ENCODE measurements around the gene XAGE1B.
"Not testable (repeated sequence)": the region's sequence is repeated elsewhere in the genome, so short reads cannot be mapped to it uniquely, and the experiment has no call there.

The XAGE1B gene

GRCh38 chrX:52516987-52517325, at the start of gene XAGE1B:
Gene XAGE1B (minus strand): TSS chrX:52517063. CDS start chrX:52515527, 1,536 bp downstream.
- H3K27me3 ChIP-seq (ENCODE audit: control insufficient read depth, insufficient read depth, low read length); H3K9me3 ChIP-seq (ENCODE audit: control insufficient read depth, low read depth, low read length); H3K27ac ChIP-seq (ENCODE audit: low read length); H3K4me3 ChIP-seq (ENCODE audit: low read length); H3K9ac ChIP-seq (ENCODE audit: low read length); H3K4me1 ChIP-seq (ENCODE audit: control insufficient read depth, low read depth, low read length); H3K36me3 ChIP-seq (ENCODE audit: control insufficient read depth, low read depth, low read length): not testable (repeated sequence)

GRCh38 chrX:52563105-52563504, 46.2 kb upstream of the XAGE1B start:
- H3K9me3 ChIP-seq (ENCODE audit: control insufficient read depth, low read depth, low read length) = peaks cover 8% of the 10 kb centered on the region

GRCh38 chrX:52558140-52558539, 41.3 kb upstream of the XAGE1B start:
- H3K9ac ChIP-seq (ENCODE audit: low read length) = no peak overlapping the region
- no peaks in the 10 kb centered on the region for H3K36me3 ChIP-seq (ENCODE audit: control insufficient read depth, low read depth, low read length)
- H3K4me1 ChIP-seq (ENCODE audit: control insufficient read depth, low read depth, low read length) = no peaks in the 10 kb centered on the region
- H3K4me3 ChIP-seq (ENCODE audit: low read length) = no peak overlapping the region
- no peak overlapping the region for H3K27ac ChIP-seq (ENCODE audit: low read length)
- H3K27me3 ChIP-seq (ENCODE audit: control insufficient read depth, insufficient read depth, low read length) = no peaks in the 10 kb centered on the region
- H3K9me3 ChIP-seq (ENCODE audit: control insufficient read depth, low read depth, low read length) = peaks cover 19% of the 10 kb centered on the region

More at GRCh38 chrX:52563105-52563504, 46.2 kb upstream of the XAGE1B start:
- H3K4me1 ChIP-seq (ENCODE audit: control insufficient read depth, low read depth, low read length) = no peaks in the 10 kb centered on the region
- H3K4me3 ChIP-seq (ENCODE audit: low read length) = no peak overlapping the region
- H3K9ac ChIP-seq (ENCODE audit: low read length) = no peak overlapping the region
- H3K27me3 ChIP-seq (ENCODE audit: control insufficient read depth, insufficient read depth, low read length) = no peaks in the 10 kb centered on the region
- no peaks in the 10 kb centered on the region for H3K36me3 ChIP-seq (ENCODE audit: control insufficient read depth, low read depth, low read length)
- no peak overlapping the region for H3K27ac ChIP-seq (ENCODE audit: low read length)

- H3K36me3 ChIP-seq (ENCODE audit: control insufficient read depth, low read depth, low read length) = no peaks in the 10 kb centered on the region
- peaks cover 19% of the 10 kb centered on the region for H3K9me3 ChIP-seq (ENCODE audit: control insufficient read depth, low read depth, low read length)
- no peaks in the 10 kb centered on the region for H3K27me3 ChIP-seq (ENCODE audit: control insufficient read depth, insufficient read depth, low read length)
- no peak overlapping the region for H3K9ac ChIP-seq (ENCODE audit: low read length)
- no peaks in the 10 kb centered on the region for H3K4me1 ChIP-seq (ENCODE audit: control insufficient read depth, low read depth, low read length)
- no peak overlapping the region for H3K27ac ChIP-seq (ENCODE audit: low read length)
- no peak overlapping the region for H3K4me3 ChIP-seq (ENCODE audit: low read length)
Measured at GRCh38 chrX:52556741-52557140, 39.9 kb upstream of the XAGE1B start.

- H3K27me3 ChIP-seq (ENCODE audit: control insufficient read depth, insufficient read depth, low read length) = no peaks in the 10 kb centered on the region
- H3K27ac ChIP-seq (ENCODE audit: low read length) = no peak overlapping the region
- peaks cover 11% of the 10 kb centered on the region for H3K9me3 ChIP-seq (ENCODE audit: control insufficient read depth, low read depth, low read length)
- H3K36me3 ChIP-seq (ENCODE audit: control insufficient read depth, low read depth, low read length) = no peaks in the 10 kb centered on the region
- H3K4me3 ChIP-seq (ENCODE audit: low read length) = no peak overlapping the region
- H3K9ac ChIP-seq (ENCODE audit: low read length) = no peak overlapping the region
- H3K4me1 ChIP-seq (ENCODE audit: control insufficient read depth, low read depth, low read length) = no peaks in the 10 kb centered on the region
Measured at GRCh38 chrX:52553995-52554642, 37.3 kb upstream of the XAGE1B start.

GRCh38 chrX:52548769-52549168, 31.9 kb upstream of the XAGE1B start:
- H3K27me3 ChIP-seq (ENCODE audit: control insufficient read depth, insufficient read depth, low read length); H3K9me3 ChIP-seq (ENCODE audit: control insufficient read depth, low read depth, low read length); H3K9ac ChIP-seq (ENCODE audit: low read length); H3K4me3 ChIP-seq (ENCODE audit: low read length); H3K36me3 ChIP-seq (ENCODE audit: control insufficient read depth, low read depth, low read length); H3K27ac ChIP-seq (ENCODE audit: low read length); H3K4me1 ChIP-seq (ENCODE audit: control insufficient read depth, low read depth, low read length): not testable (repeated sequence)

GRCh38 chrX:52544147-52544840, 27.4 kb upstream of the XAGE1B start:
- H3K9me3 ChIP-seq (ENCODE audit: control insufficient read depth, low read depth, low read length) = peaks cover 6% of the 10 kb centered on the region
- no peaks in the 10 kb centered on the region for H3K27me3 ChIP-seq (ENCODE audit: control insufficient read depth, insufficient read depth, low read length)
- no peak overlapping the region for H3K4me3 ChIP-seq (ENCODE audit: low read length)
- no peaks in the 10 kb centered on the region for H3K36me3 ChIP-seq (ENCODE audit: control insufficient read depth, low read depth, low read length)
- H3K4me1 ChIP-seq (ENCODE audit: control insufficient read depth, low read depth, low read length) = no peaks in the 10 kb centered on the region
- no peak overlapping the region for H3K9ac ChIP-seq (ENCODE audit: low read length)
- H3K27ac ChIP-seq (ENCODE audit: low read length) = no peak overlapping the region

- Histone ChIP-seq H3K4me3 (ENCODE audit: low read length) (no peak overlapping the region), H3K4me1 (ENCODE audit: control insufficient read depth, low read depth, low read length) (no peaks in the 10 kb centered on the region), H3K36me3 (ENCODE audit: control insufficient read depth, low read depth, low read length) (no peaks in the 10 kb centered on the region), H3K27ac (ENCODE audit: low read length) (no peak overlapping the region), H3K27me3 (ENCODE audit: control insufficient read depth, insufficient read depth, low read length) (no peaks in the 10 kb centered on the region), H3K9ac (ENCODE audit: low read length) (no peak overlapping the region), H3K9me3 (ENCODE audit: control insufficient read depth, low read depth, low read length) (peaks cover 3% of the 10 kb centered on the region)
Measured at GRCh38 chrX:52542311-52542710, 25.4 kb upstream of the XAGE1B start.

GRCh38 chrX:52541051-52541450, 24.2 kb upstream of the XAGE1B start:
- not testable (repeated sequence) for H3K27me3 ChIP-seq (ENCODE audit: control insufficient read depth, insufficient read depth, low read length); H3K36me3 ChIP-seq (ENCODE audit: control insufficient read depth, low read depth, low read length); H3K27ac ChIP-seq (ENCODE audit: low read length); H3K4me1 ChIP-seq (ENCODE audit: control insufficient read depth, low read depth, low read length); H3K4me3 ChIP-seq (ENCODE audit: low read length); H3K9me3 ChIP-seq (ENCODE audit: control insufficient read depth, low read depth, low read length); H3K9ac ChIP-seq (ENCODE audit: low read length)

GRCh38 chrX:52516110-52516986, 515 bp downstream of the XAGE1B start:
- H3K27me3 ChIP-seq (ENCODE audit: control insufficient read depth, insufficient read depth, low read length); H3K27ac ChIP-seq (ENCODE audit: low read length); H3K9ac ChIP-seq (ENCODE audit: low read length); H3K36me3 ChIP-seq (ENCODE audit: control insufficient read depth, low read depth, low read length); H3K4me1 ChIP-seq (ENCODE audit: control insufficient read depth, low read depth, low read length); H3K9me3 ChIP-seq (ENCODE audit: control insufficient read depth, low read depth, low read length); H3K4me3 ChIP-seq (ENCODE audit: low read length): not testable (repeated sequence)

- H3K27me3 ChIP-seq (ENCODE audit: control insufficient read depth, insufficient read depth, low read length); H3K4me3 ChIP-seq (ENCODE audit: low read length); H3K27ac ChIP-seq (ENCODE audit: low read length); H3K9me3 ChIP-seq (ENCODE audit: control insufficient read depth, low read depth, low read length); H3K9ac ChIP-seq (ENCODE audit: low read length); H3K36me3 ChIP-seq (ENCODE audit: control insufficient read depth, low read depth, low read length); H3K4me1 ChIP-seq (ENCODE audit: control insufficient read depth, low read depth, low read length): not testable (repeated sequence)
Measured at GRCh38 chrX:52511126-52511525, 5.7 kb downstream of the XAGE1B start.

Measured in iPS-18a (cell line).